Measurements from ENCODE around the gene FAR1.

- TF ChIP-seq POLR2A (IDR thresholded peaks at IDR 0.05) (no peak), CTCF (IDR thresholded peaks at IDR 0.05) (no peak)
These were observed 93.2 kb downstream of the FAR1 start for GRCh38 chr11:13761716-13762115.

All from transverse colon (tissue), 3 donors.